Measurements from ENCODE around the gene FANCB.

FANCB gene

GRCh38 chrX:14872851-14873675 is at the start of gene FANCB, which contains the start of gene MOSPD2:
Gene FANCB, minus strand, starts transcription at chrX:14873069. Its CDS starts 7,559 bp downstream, at chrX:14865510.
Gene MOSPD2, plus strand, starts transcription at chrX:14873421. Its CDS starts 108 bp downstream, at chrX:14873529.
- ChIA-PET POLR2A (no interaction called here), CTCF (no interaction called here)
- DNase-seq (ENCODE audit: extremely low spot score): peak; percentile 90

GRCh38 chrX:14922437-14922836 is 49.6 kb upstream of the FANCB start:
- no peak for TF ChIP-seq CTCF (IDR thresholded peaks at IDR 0.05; ENCODE audit: control extremely low read depth, extremely low read depth, low read depth, missing control alignments)
- CTCF ChIA-PET: interaction anchor here (1.1 kb wide), 1 partner anchor 9 kb away, joined by 3 read pairs; no protein-coding TSS in a partner anchor
- POLR2A ChIA-PET: no interaction called here
- no peak for DNase-seq (ENCODE audit: extremely low spot score)

More at GRCh38 chrX:14872851-14873675, at the start of gene FANCB, which contains the start of gene MOSPD2:
- no peak for TF ChIP-seq CTCF (IDR thresholded peaks at IDR 0.05; ENCODE audit: control extremely low read depth, extremely low read depth, low read depth, missing control alignments)

- no peak for DNase-seq (ENCODE audit: extremely low spot score)
- no peak for TF ChIP-seq CTCF (IDR thresholded peaks at IDR 0.05; ENCODE audit: control extremely low read depth, extremely low read depth, low read depth, missing control alignments)
- CTCF ChIA-PET: no interaction called here
- POLR2A ChIA-PET: no interaction called here
Observed at GRCh38 chrX:14920196-14920595, 47.3 kb upstream of the FANCB start.

GRCh38 chrX:14919407-14919806 is 46.5 kb upstream of the FANCB start:
- no peak for DNase-seq (ENCODE audit: extremely low spot score)
- ChIA-PET CTCF (no interaction called here), POLR2A (no interaction called here)
- no peak for TF ChIP-seq CTCF (IDR thresholded peaks at IDR 0.05; ENCODE audit: control extremely low read depth, extremely low read depth, low read depth, missing control alignments)

- ChIA-PET POLR2A (no interaction called here), CTCF (no interaction called here)
- no peak for DNase-seq (ENCODE audit: extremely low spot score)
- no peak for TF ChIP-seq CTCF (IDR thresholded peaks at IDR 0.05; ENCODE audit: control extremely low read depth, extremely low read depth, low read depth, missing control alignments)
Observed at GRCh38 chrX:14916017-14916674, 43.3 kb upstream of the FANCB start.

- POLR2A ChIA-PET: no interaction called here
- no peak for DNase-seq (ENCODE audit: extremely low spot score)
- CTCF ChIA-PET: no interaction called here
- TF ChIP-seq CTCF (IDR thresholded peaks at IDR 0.05; ENCODE audit: control extremely low read depth, extremely low read depth, low read depth, missing control alignments): no peak
Observed at GRCh38 chrX:14915596-14915995, 42.7 kb upstream of the FANCB start.
